ENCODE results near the gene CRIM1.

Gene CRIM1

DNA sequence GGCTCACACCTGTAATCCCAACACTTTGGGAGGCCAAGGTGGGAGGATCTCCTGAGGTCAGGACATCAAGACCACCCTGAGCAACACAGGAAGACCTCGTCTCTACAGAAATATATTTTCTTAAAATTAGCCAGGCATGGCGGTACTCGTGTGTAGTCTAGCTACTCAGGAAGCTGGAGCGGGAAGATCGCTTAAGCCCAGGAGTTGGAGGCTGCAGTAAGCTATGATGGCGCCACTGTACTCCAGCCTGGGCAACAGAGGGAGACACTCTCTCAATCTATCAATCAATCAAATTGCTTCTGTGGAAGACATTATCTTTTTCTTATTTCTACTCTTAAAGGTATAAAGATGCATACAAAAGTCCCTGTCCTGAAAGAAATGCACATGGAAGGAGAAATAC is 231.1 kb downstream of the CRIM1 start:
- no peak overlapping the region for H3K4me3 ChIP-seq (ENCODE audit: low read depth, low read length)
- no peak for TF ChIP-seq CTCF (IDR thresholded peaks at IDR 0.05; ENCODE audit: borderline replicate concordance, insufficient read depth, low read depth, low read length)

- TF ChIP-seq CTCF (IDR thresholded peaks at IDR 0.05; ENCODE audit: borderline replicate concordance, insufficient read depth, low read depth, low read length), result no peak
Observed at GRCh38 chr2:36587101-36587500, 231.5 kb downstream of the CRIM1 start.

DNA sequence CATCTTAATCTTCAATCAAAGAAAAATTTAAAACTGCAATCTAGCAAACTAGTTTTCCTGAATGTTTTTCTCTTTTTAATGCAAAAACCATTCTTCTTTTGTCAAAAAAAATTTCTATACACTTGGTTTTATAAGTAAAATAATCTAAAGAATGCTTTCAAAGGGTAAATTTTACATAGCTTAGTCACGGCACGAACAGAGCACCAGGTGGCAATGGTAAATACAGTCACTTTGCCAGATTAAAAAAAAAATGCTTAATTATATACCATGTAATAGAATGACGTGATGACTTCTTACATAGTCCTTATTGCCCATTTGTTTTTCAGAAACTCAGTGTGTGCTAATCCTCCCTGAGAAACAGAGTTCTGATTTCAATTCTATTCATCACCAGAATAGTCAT is 232.0 kb downstream of the CRIM1 start:
- H3K4me3 ChIP-seq (ENCODE audit: low read depth, low read length), result no peak overlapping the region
- no peak for TF ChIP-seq CTCF (IDR thresholded peaks at IDR 0.05; ENCODE audit: borderline replicate concordance, insufficient read depth, low read depth, low read length)

More at GRCh38 chr2:36587101-36587500, 231.5 kb downstream of the CRIM1 start:
- H3K4me3 ChIP-seq (ENCODE audit: low read depth, low read length), result no peak overlapping the region

DNA sequence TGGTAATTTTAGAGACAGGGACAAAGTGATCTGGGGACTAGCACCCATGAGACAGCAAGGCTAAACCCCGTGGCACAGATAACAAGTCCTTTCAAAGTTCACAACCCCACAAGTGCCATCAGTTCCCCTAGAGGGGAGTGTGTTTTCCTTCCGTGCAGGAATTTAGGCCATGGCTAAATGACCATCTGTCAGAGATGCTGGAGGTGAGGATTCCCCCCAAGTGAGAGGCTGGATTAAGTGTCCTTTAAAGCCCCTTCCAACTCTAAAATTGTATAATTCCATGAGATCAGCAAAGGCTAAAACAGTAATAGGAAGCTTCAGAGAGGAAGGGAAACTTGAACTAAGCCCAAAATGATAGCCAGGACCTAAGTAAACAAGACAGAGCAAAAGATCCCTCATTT is 233.7 kb downstream of the CRIM1 start:
- H3K4me3 ChIP-seq (ENCODE audit: low read depth, low read length), result no peak overlapping the region
- TF ChIP-seq CTCF (IDR thresholded peaks at IDR 0.05; ENCODE audit: borderline replicate concordance, insufficient read depth, low read depth, low read length), result no peak

GRCh38 chr2:36594849-36595248 is 239.3 kb downstream of the CRIM1 start:
- TF ChIP-seq CTCF (IDR thresholded peaks at IDR 0.05; ENCODE audit: borderline replicate concordance, insufficient read depth, low read depth, low read length), result no peak
- H3K4me3 ChIP-seq (ENCODE audit: low read depth, low read length), result no peak overlapping the region

DNA sequence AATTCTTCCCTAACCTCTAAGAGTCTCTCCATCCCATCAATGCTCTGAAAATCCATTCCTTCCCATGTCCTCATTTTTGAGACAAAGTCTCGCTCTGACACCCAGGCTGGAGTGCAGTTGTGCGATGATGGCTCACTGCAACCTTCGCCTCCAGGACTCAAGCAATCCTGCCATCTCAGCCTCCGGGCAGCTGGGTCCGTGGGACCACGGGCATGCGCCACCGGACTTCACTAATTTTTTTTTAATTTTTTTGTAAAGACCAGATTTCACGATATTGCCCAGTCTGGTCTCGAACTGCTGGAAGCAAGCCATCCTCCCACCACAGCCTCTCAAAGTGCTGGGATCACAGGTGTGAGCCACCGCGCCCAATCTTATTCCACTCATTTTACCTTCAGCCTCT is 240.8 kb downstream of the CRIM1 start:
- no peak overlapping the region for H3K4me3 ChIP-seq (ENCODE audit: low read depth, low read length)
- TF ChIP-seq CTCF (IDR thresholded peaks at IDR 0.05; ENCODE audit: borderline replicate concordance, insufficient read depth, low read depth, low read length), result no peak

GRCh38 chr2:36597003-36597531 is 241.5 kb downstream of the CRIM1 start:
- peak overlapping the region; percentile 66 for H3K4me3 ChIP-seq (ENCODE audit: low read depth, low read length)
- no peak for TF ChIP-seq CTCF (IDR thresholded peaks at IDR 0.05; ENCODE audit: borderline replicate concordance, insufficient read depth, low read depth, low read length)

All from GM12875 (cell line).